H9 (cell line): Measurements from ENCODE around the gene C6orf47. TPM values are rescaled to one million over a fixed set of nuclear protein-coding genes. Genes with fewer than 3 reads are reported as not detected.

Experiments used
- DNase-seq: peaks from one replicate; pipeline ENCODE4 v3.0.0-alpha.2; 2017
- H2AFZ ChIP-seq: one replicate; pipeline ENCODE4 v1.6.1; 2013; ENCODE audit warnings: mild to moderate bottlenecking, low read length, control low read depth, moderate library complexity
- H2AK5ac ChIP-seq: 2 replicates; pipeline ENCODE4 v1.6.1; 2013; ENCODE audit warnings: low read length, control low read depth, mixed read lengths; ENCODE audit not compliant: insufficient read length
- H2BK120ac ChIP-seq: one replicate; pipeline ENCODE4 v1.6.1; 2013; ENCODE audit warnings: low read depth, mild to moderate bottlenecking, low read length, control low read depth, inconsistent platforms; ENCODE audit not compliant: poor library complexity, severe bottlenecking
- H2BK12ac ChIP-seq: 2 replicates; pipeline ENCODE4 v1.6.1; 2013; ENCODE audit warnings: low read length, control low read depth, mixed read lengths, low read depth; ENCODE audit not compliant: insufficient read length
- H2BK15ac ChIP-seq: 2 replicates; pipeline ENCODE4 v1.6.1; 2013; ENCODE audit warnings: low read depth, low read length, control low read depth
- H2BK20ac ChIP-seq: one replicate; pipeline ENCODE4 v1.6.1; 2013; ENCODE audit warnings: low read depth, mild to moderate bottlenecking, low read length, control low read depth, inconsistent platforms; ENCODE audit not compliant: poor library complexity, severe bottlenecking
- H2BK5ac ChIP-seq: 2 replicates; pipeline ENCODE4 v1.6.1; 2013; ENCODE audit warnings: low read length, control low read depth, mixed read lengths; ENCODE audit not compliant: insufficient read length
- H3K14ac ChIP-seq: 2 replicates; pipeline ENCODE4 v1.6.1; 2013; ENCODE audit warnings: low read length, control low read depth; ENCODE audit not compliant: insufficient read depth
- H3K18ac ChIP-seq: 2 replicates; pipeline ENCODE4 v1.6.1; 2013; ENCODE audit warnings: low read depth, mild to moderate bottlenecking, mixed read lengths, low read length, control low read depth; ENCODE audit not compliant: insufficient read length
- H3K23ac ChIP-seq: 2 replicates; pipeline ENCODE4 v1.6.1; 2013; ENCODE audit warnings: low read length, control low read depth, mixed read lengths, low read depth; ENCODE audit not compliant: insufficient read length
- H3K23me2 ChIP-seq: 2 replicates; pipeline ENCODE4 v1.6.1; 2013; ENCODE audit warnings: low read depth, mild to moderate bottlenecking, mixed read lengths, low read length, control low read depth; ENCODE audit not compliant: insufficient read length, poor library complexity, severe bottlenecking
- H3K27ac ChIP-seq: 2 replicates; pipeline ENCODE4 v1.5.1; 2013; ENCODE audit warnings: low read length, control low read depth, mixed read lengths, low read depth; ENCODE audit not compliant: insufficient read length
- H3K27me3 ChIP-seq: 2 replicates; pipeline ENCODE4 v1.6.1; 2013; ENCODE audit warnings: low read length, control low read depth, inconsistent platforms; ENCODE audit not compliant: insufficient read depth
- H3K4ac ChIP-seq: 2 replicates; pipeline ENCODE4 v1.6.1; 2013; ENCODE audit warnings: low read depth, mild to moderate bottlenecking, control low read depth, inconsistent platforms, low read length, moderate library complexity
- H3K4me1 ChIP-seq: 2 replicates; pipeline ENCODE4 v1.6.1; 2013; ENCODE audit warnings: low read length, control low read depth, inconsistent platforms; ENCODE audit not compliant: insufficient read depth
- H3K4me2 ChIP-seq: 2 replicates; pipeline ENCODE4 v1.6.1; 2013; ENCODE audit warnings: low read length, control low read depth, mixed read lengths; ENCODE audit not compliant: insufficient read length, insufficient read depth
- H3K56ac ChIP-seq: 2 replicates; pipeline ENCODE4 v1.6.1; 2013; ENCODE audit warnings: low read depth, mild to moderate bottlenecking, mixed read lengths, low read length, control low read depth; ENCODE audit not compliant: insufficient read length
- H3K79me1 ChIP-seq: 2 replicates; pipeline ENCODE4 v1.6.1; 2013; ENCODE audit warnings: low read depth, mild to moderate bottlenecking, moderate library complexity, low read length, control low read depth, inconsistent platforms; ENCODE audit not compliant: insufficient read depth, poor library complexity, severe bottlenecking
- H3K79me2 ChIP-seq: 2 replicates; pipeline ENCODE4 v1.6.1; 2013; ENCODE audit warnings: low read length, control low read depth, inconsistent platforms; ENCODE audit not compliant: insufficient read depth
- H3K9ac ChIP-seq: 2 replicates; pipeline ENCODE4 v1.6.1; 2013; ENCODE audit warnings: low read length, control low read depth, mixed read lengths; ENCODE audit not compliant: insufficient read length; ENCODE audit errors: extremely low read depth
- H3K9me3 ChIP-seq: one replicate; pipeline ENCODE4 v1.6.1; 2013; ENCODE audit warnings: low read depth, low read length, inconsistent platforms; ENCODE audit not compliant: control insufficient read depth
- H3T11ph ChIP-seq: one replicate; pipeline ENCODE4 v1.6.1; 2013; ENCODE audit warnings: mild to moderate bottlenecking, low read length, control low read depth, inconsistent platforms
- H4K20me1 ChIP-seq: one replicate; pipeline ENCODE4 v1.6.1; 2013; ENCODE audit not compliant: control insufficient read depth, insufficient read length, insufficient read depth
- H4K5ac ChIP-seq: 2 replicates; pipeline ENCODE4 v1.6.1; 2013; ENCODE audit warnings: low read depth, mild to moderate bottlenecking, mixed read lengths, low read length, control low read depth; ENCODE audit not compliant: insufficient read length
- H4K8ac ChIP-seq: replicated peaks from 2 replicates; pipeline ENCODE4 v1.6.1; 2013; ENCODE audit warnings: low read length, control low read depth, mixed read lengths, low read depth; ENCODE audit not compliant: insufficient read length
- H4K91ac ChIP-seq: 2 replicates; pipeline ENCODE4 v1.6.1; 2013; ENCODE audit warnings: low read depth, mild to moderate bottlenecking, moderate library complexity, mixed read lengths, low read length, control low read depth; ENCODE audit not compliant: insufficient read length
- H3K27ac Mint-ChIP-seq, 3 experiments: 2 replicates in 2 of 3; 3 replicates in 1 of 3; pipeline ENCODE4 v1.8.0; 2020 to 2021; ENCODE audit warnings: mixed read lengths in 3 of 3, mild to moderate bottlenecking in 1 of 3, moderate library complexity in 1 of 3
- H3K27me3 Mint-ChIP-seq: 2 replicates; pipeline ENCODE4 v1.8.0; 2021; ENCODE audit warnings: low read depth, mild to moderate bottlenecking, moderate library complexity, mixed read lengths
- H3K36me3 Mint-ChIP-seq, 3 experiments: 2 replicates in 2 of 3; 3 replicates in 1 of 3; pipeline ENCODE4 v1.8.0; 2020 to 2021; ENCODE audit warnings: low read depth in 3 of 3, mixed read lengths in 3 of 3; ENCODE audit not compliant: insufficient read depth in 1 of 3
- H3K4me1 Mint-ChIP-seq, 2 experiments: 2 replicates each; pipeline ENCODE4 v1.8.0; 2020; ENCODE audit warnings: mixed read lengths in 2 of 2
- H3K4me3 Mint-ChIP-seq, 2 experiments: 2 replicates in 1 of 2; 3 replicates in 1 of 2; pipeline ENCODE4 v1.8.0; 2020 to 2021; ENCODE audit warnings: mild to moderate bottlenecking in 2 of 2, mixed read lengths in 2 of 2, moderate library complexity in 1 of 2
- H3K9me3 Mint-ChIP-seq, 2 experiments: 2 replicates in 1 of 2; 3 replicates in 1 of 2; pipeline ENCODE4 v1.8.0; 2020; ENCODE audit warnings: mild to moderate bottlenecking in 2 of 2, mixed read lengths in 2 of 2, moderate library complexity in 1 of 2
- CTCF ChIP-seq: fragments of 200-600 bp; sonication (generic); conservative IDR thresholded peaks from 3 replicates; pipeline ENCODE4 v1.8.0; 2021; ENCODE audit warnings: antibody characterized with exemption, mild to moderate bottlenecking
- WGBS: extraction: QIAGEN DNeasy Blood & Tissue Kit; methylation state at CpG from one replicate; pipeline ENCODE4 v1.1.7; 2013; ENCODE audit warnings: missing lambda C conversion rate, low lambda C conversion rate, mixed read lengths; ENCODE audit not compliant: insufficient read length; ENCODE audit errors: extremely low coverage; 5-methylcytosine and 5-hydroxymethylcytosine counted together
- microRNA-seq: library from miRNA; unstranded; fragments of <30 nt; microRNA quantifications from one replicate; pipeline ENCODE4, GENCODE V29; 2020; ENCODE audit warnings: borderline microRNAs expressed
- total RNA-seq: library from RNA; stranded (reverse); gene quantifications from 2 replicates; pipeline ENCODE4 v1.2.1, GENCODE V29; 2021

C6orf47 gene
- total RNA-seq, 1 experiment from 2014 or later, result 19.0 TPM

GRCh38 chr6:31609519-31610406, 50.8 kb downstream of the C6orf47 start:
- no peak overlapping the region for H2BK12ac ChIP-seq
- no peak overlapping the region for H4K8ac ChIP-seq
- no peak overlapping the region for H2BK5ac ChIP-seq
- no peak overlapping the region for H3K18ac ChIP-seq
- Mint-ChIP-seq H3K36me3 (no peaks in the 10 kb centered on the region), H3K4me3 (no peak overlapping the region; a peak in 1 of 5 replicates), H3K4me1 (peaks cover 6 to 11% of the 10 kb centered on the region in 2 experiments), H3K9me3 (no peaks in the 10 kb centered on the region), H3K27ac (no peak overlapping the region), H3K27me3 (no peaks in the 10 kb centered on the region)
- no peak overlapping the region for H3K4me2 ChIP-seq
- H2AK5ac ChIP-seq, result no peak overlapping the region
- no peak overlapping the region for H4K5ac ChIP-seq
- no CpG with 5 or more reads among the region's 8 CpGs for WGBS
- no peak overlapping the region for H3K9ac ChIP-seq
- peaks cover under 1% of the 10 kb centered on the region; the same call in 1 of the 2 replicates for H3K4me1 ChIP-seq
- no peaks in the 10 kb centered on the region for H3K27me3 ChIP-seq
- no peak overlapping the region for H2BK20ac ChIP-seq
- H3K9me3 ChIP-seq, result no peaks in the 10 kb centered on the region
- no peak overlapping the region for H3K27ac ChIP-seq
- H2BK120ac ChIP-seq, result no peak overlapping the region
- no peaks in the 10 kb centered on the region for H3K23me2 ChIP-seq
- no peak overlapping the region for H2BK15ac ChIP-seq
- no peaks in the 10 kb centered on the region for H3K79me1 ChIP-seq
- TF ChIP-seq CTCF, result no peak
- H3K79me2 ChIP-seq, result no peaks in the 10 kb centered on the region
- H3K56ac ChIP-seq, result no peak overlapping the region
- H4K20me1 ChIP-seq, result no peaks in the 10 kb centered on the region
- no peak overlapping the region for H3T11ph ChIP-seq
- H2AFZ ChIP-seq, result no peak overlapping the region
- H3K4ac ChIP-seq, result no peak overlapping the region
- no peak overlapping the region for H3K23ac ChIP-seq
- DNase-seq, result no peak
- no peak overlapping the region for H3K14ac ChIP-seq
- H4K91ac ChIP-seq, result no peak overlapping the region

Small RNAs within 50 kb of the gene (microRNA-seq; reads per million reads assigned to microRNA genes)
- gene MIR4646 (not detected), gene MIR6832 (0.58 reads per million)

Other genes starting within 250 kb of the C6orf47 start
- 6.2 and 6.8 TPM in 2 replicates for gene MICB, start 162.6 kb downstream of the C6orf47 start, total RNA-seq
- gene MCCD1, start 131.8 kb downstream of the C6orf47 start, total RNA-seq, result not detected in 2 replicates
- gene DDX39B, start 118.8 kb downstream of the C6orf47 start, total RNA-seq, result 800 and 813 TPM in 2 replicates
- 3.6 and 3.8 TPM in 2 replicates for gene ATP6V1G2, start 114.2 kb downstream of the C6orf47 start, total RNA-seq
- 11.8 and 15.1 TPM in 2 replicates for gene NFKBIL1, start 113.2 kb downstream of the C6orf47 start, total RNA-seq
- gene LTA, start 88.5 kb downstream of the C6orf47 start, total RNA-seq, result not detected in 2 replicates
- not detected in 2 replicates for gene TNF, start 85.2 kb downstream of the C6orf47 start, total RNA-seq
- not detected in 2 replicates for gene LTB, start 78.4 kb downstream of the C6orf47 start, total RNA-seq
- not detected in 2 replicates for gene LST1, start 74.5 kb downstream of the C6orf47 start, total RNA-seq
- gene NCR3, start 67.8 kb downstream of the C6orf47 start, total RNA-seq, result 0.55 and 0.64 TPM in 2 replicates
- gene AIF1, start 45.5 kb downstream of the C6orf47 start, total RNA-seq, result 3.2 and 4.2 TPM in 2 replicates
- gene PRRC2A, start 40.1 kb downstream of the C6orf47 start, total RNA-seq, result 381 and 383 TPM in 2 replicates
- 415 and 417 TPM in 2 replicates for gene BAG6, start 8.1 kb downstream of the C6orf47 start, total RNA-seq
- 3.6 and 3.9 TPM in 2 replicates for gene APOM, start 4.9 kb downstream of the C6orf47 start, total RNA-seq
- gene GPANK1, start 4.2 kb upstream of the C6orf47 start, total RNA-seq, result 23.9 and 26.8 TPM in 2 replicates
- gene CSNK2B, start 5.3 kb upstream of the C6orf47 start, total RNA-seq, result 178 and 187 TPM in 2 replicates
- gene LY6G5B, start 9.2 kb upstream of the C6orf47 start, total RNA-seq, result 21.3 and 21.6 TPM in 2 replicates
- 1.8 and 2.2 TPM in 2 replicates for gene LY6G5C, start 20.3 kb upstream of the C6orf47 start, total RNA-seq
- 32.9 and 34.4 TPM in 2 replicates for gene ABHD16A, start 42.5 kb upstream of the C6orf47 start, total RNA-seq
- not detected in 2 replicates for gene LY6G6F, start 46.1 kb upstream of the C6orf47 start, total RNA-seq
- gene LY6G6D, start 54.6 kb upstream of the C6orf47 start, total RNA-seq, result not detected in 2 replicates
- gene LY6G6C, start 61.0 kb upstream of the C6orf47 start, total RNA-seq, result 0.24 TPM in 1 of 2 replicates, not detected in the other
- gene MPIG6B, start 62.6 kb upstream of the C6orf47 start, total RNA-seq, result not detected in 2 replicates
- gene DDAH2, start 68.5 kb upstream of the C6orf47 start, total RNA-seq, result 70.5 and 73.2 TPM in 2 replicates
- gene CLIC1, start 75.8 kb upstream of the C6orf47 start, total RNA-seq, result 265 and 266 TPM in 2 replicates
- gene MSH5, start 79.2 kb upstream of the C6orf47 start, total RNA-seq, result 21.5 and 22.4 TPM in 2 replicates
- gene SAPCD1, start 101.9 kb upstream of the C6orf47 start, total RNA-seq, result 3.2 and 4.3 TPM in 2 replicates
- 2.5 TPM in 2 replicates for gene VWA7, start 116.5 kb upstream of the C6orf47 start, total RNA-seq
- 148 and 154 TPM in 2 replicates for gene VARS1, start 135.0 kb upstream of the C6orf47 start, total RNA-seq
- 114 and 123 TPM in 2 replicates for gene LSM2, start 146.2 kb upstream of the C6orf47 start, total RNA-seq
- gene HSPA1L, start 154.5 kb upstream of the C6orf47 start, total RNA-seq, result 1.6 and 2.5 TPM in 2 replicates
- 51.2 and 51.7 TPM in 2 replicates for gene HSPA1A, start 154.8 kb upstream of the C6orf47 start, total RNA-seq
- gene HSPA1B, start 167.0 kb upstream of the C6orf47 start, total RNA-seq, result 85.1 and 90.5 TPM in 2 replicates
- gene NEU1, start 202.0 kb upstream of the C6orf47 start, total RNA-seq, result 35.1 and 36.2 TPM in 2 replicates
- 3.3 and 3.8 TPM in 2 replicates for gene SLC44A4, start 218.2 kb upstream of the C6orf47 start, total RNA-seq
- gene EHMT2, start 236.9 kb upstream of the C6orf47 start, total RNA-seq, result 121 and 124 TPM in 2 replicates
- 31.0 and 32.7 TPM in 2 replicates for gene ZBTB12, start 241.3 kb upstream of the C6orf47 start, total RNA-seq